Astrocyte (in vitro differentiated cells and primary cell): ENCODE results near the gene NEURL1. TPM values are rescaled to one million over a fixed set of nuclear protein-coding genes. Genes with fewer than 3 reads are reported as not detected.

Experiments
- DNase-seq: peaks from one replicate; pipeline ENCODE4 v3.0.0-alpha.2; 2010; ENCODE audit warnings: low read depth
- FAIRE-seq: peaks from 2 replicates; lab custom pipeline; 2011; peaks lifted over from hg19 to GRCh38; lab: Jason Lieb, UNC
- H2AFZ ChIP-seq: 2 replicates; pipeline ENCODE4 v1.6.0; 2012; ENCODE audit warnings: low read depth, low read length, inconsistent platforms
- H3K27ac ChIP-seq: 2 replicates; pipeline ENCODE4 v1.5.1; 2011; ENCODE audit warnings: low read depth, low read length, inconsistent platforms
- H3K27me3 ChIP-seq: 2 replicates; pipeline ENCODE4 v1.6.0; 2011; ENCODE audit warnings: low read length, inconsistent platforms; ENCODE audit not compliant: insufficient read depth
- H3K36me3 ChIP-seq: 2 replicates; pipeline ENCODE4 v1.5.1; 2011; ENCODE audit warnings: low read length, inconsistent platforms; ENCODE audit not compliant: insufficient read depth
- H3K4me1 ChIP-seq: 2 replicates; pipeline ENCODE4 v1.5.1; 2011; ENCODE audit warnings: low read length, inconsistent platforms; ENCODE audit not compliant: insufficient read depth
- H3K4me2 ChIP-seq: 2 replicates; pipeline ENCODE4 v1.6.0; 2012; ENCODE audit warnings: low read length, inconsistent platforms
- H3K4me3 ChIP-seq: 2 replicates; pipeline ENCODE4 v1.5.1; 2011; ENCODE audit warnings: low read depth, mild to moderate bottlenecking, low read length, inconsistent platforms; ENCODE audit not compliant: insufficient read depth
- H3K79me2 ChIP-seq: 2 replicates; pipeline ENCODE4 v1.6.0; 2012; ENCODE audit warnings: mild to moderate bottlenecking, low read length, inconsistent platforms; ENCODE audit not compliant: insufficient read depth
- H3K9ac ChIP-seq: 2 replicates; pipeline ENCODE4 v1.6.0; 2012; ENCODE audit warnings: mild to moderate bottlenecking, low read length, inconsistent platforms
- H3K9me3 ChIP-seq: 2 replicates; pipeline ENCODE4 v1.5.1; 2012; ENCODE audit warnings: low read depth, mild to moderate bottlenecking, low read length, inconsistent platforms; ENCODE audit not compliant: insufficient read depth
- H4K20me1 ChIP-seq: 2 replicates; pipeline ENCODE4 v1.6.0; 2012; ENCODE audit warnings: low read length, inconsistent platforms; ENCODE audit not compliant: insufficient read depth
- H3K27ac Mint-ChIP-seq: one replicate; pipeline ENCODE4 v1.8.0; 2021; ENCODE audit warnings: mild to moderate bottlenecking, mixed read lengths; ENCODE audit not compliant: unreplicated experiment
- H3K27me3 Mint-ChIP-seq: one replicate; pipeline ENCODE4 v1.8.0; 2021; ENCODE audit warnings: low read depth, mixed read lengths; ENCODE audit not compliant: unreplicated experiment
- H3K36me3 Mint-ChIP-seq: one replicate; pipeline ENCODE4 v1.8.0; 2021; ENCODE audit warnings: low read depth, mixed read lengths; ENCODE audit not compliant: unreplicated experiment
- H3K4me1 Mint-ChIP-seq: one replicate; pipeline ENCODE4 v1.8.0; 2021; ENCODE audit warnings: low read depth, mixed read lengths; ENCODE audit not compliant: unreplicated experiment
- H3K4me3 Mint-ChIP-seq: one replicate; pipeline ENCODE4 v1.8.0; 2021; ENCODE audit warnings: mild to moderate bottlenecking, moderate library complexity, mixed read lengths; ENCODE audit not compliant: unreplicated experiment
- H3K9me3 Mint-ChIP-seq: one replicate; pipeline ENCODE4 v1.8.0; 2021; ENCODE audit warnings: mild to moderate bottlenecking, mixed read lengths; ENCODE audit not compliant: unreplicated experiment
- EZH2 ChIP-seq: IDR thresholded peaks from 2 replicates; pipeline ENCODE4 v1.6.1; 2012; ENCODE audit warnings: mild to moderate bottlenecking, low read length, inconsistent platforms; ENCODE audit not compliant: insufficient read depth
- total RNA-seq: library from RNA; stranded (reverse); gene quantifications from 2 replicates; pipeline ENCODE4 v1.2.1, GENCODE V29; 2021
- TF ChIP-seq, protein P1 (sequence below): IDR thresholded peaks from 2 replicates; pipeline ENCODE4 v1.5.1; 2011; ENCODE audit warnings: low read depth, mild to moderate bottlenecking, inconsistent platforms, low read length, moderate library complexity; ENCODE audit not compliant: insufficient read depth

Gene NEURL1
- total RNA-seq, 1 donor from 2014 or later, result 1.5 TPM

DNA sequence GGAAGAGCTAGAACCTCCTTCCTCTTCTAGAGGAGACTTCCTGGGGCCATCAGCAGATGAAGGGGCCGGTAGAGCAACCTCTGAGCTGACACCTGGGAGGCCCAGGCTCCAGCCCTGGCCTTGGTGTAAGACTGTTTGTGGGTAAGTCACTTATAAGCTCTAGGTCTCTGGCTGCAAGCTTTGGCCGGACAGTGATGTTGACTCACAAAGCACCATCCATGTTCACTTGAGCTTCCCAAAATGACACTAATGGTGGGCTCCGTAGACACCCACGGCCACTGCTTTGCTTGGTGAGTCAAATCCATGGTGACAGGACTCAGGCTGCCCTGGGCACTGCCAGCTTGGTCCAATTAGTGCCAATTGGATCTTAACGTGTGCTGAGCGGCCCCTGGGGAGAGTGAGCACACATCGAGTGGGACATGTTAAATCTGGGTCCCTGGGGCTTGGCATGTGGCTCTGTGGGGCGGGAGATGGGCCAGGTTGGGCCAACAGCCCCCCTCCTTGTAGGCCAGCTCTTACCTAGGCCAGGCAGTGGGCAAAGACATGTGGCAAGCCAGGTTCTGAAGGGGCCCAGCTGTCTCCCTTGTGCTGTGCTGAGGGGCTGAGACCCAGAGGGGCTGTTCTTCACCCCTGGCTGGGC is 16.7 kb downstream of the NEURL1 start:
- no peak overlapping the region for H3K27ac ChIP-seq
- peaks cover 9% of the 10 kb centered on the region for H3K9me3 Mint-ChIP-seq
- H3K4me3 ChIP-seq, result no peak overlapping the region
- no peak overlapping the region for H3K9ac ChIP-seq
- H3K4me3 Mint-ChIP-seq, result no peak overlapping the region
- peaks cover 2% of the 10 kb centered on the region for H3K36me3 Mint-ChIP-seq
- H2AFZ ChIP-seq, result no peak overlapping the region
- TF ChIP-seq EZH2, result peak; percentile 14
- TF ChIP-seq, protein P1, sequence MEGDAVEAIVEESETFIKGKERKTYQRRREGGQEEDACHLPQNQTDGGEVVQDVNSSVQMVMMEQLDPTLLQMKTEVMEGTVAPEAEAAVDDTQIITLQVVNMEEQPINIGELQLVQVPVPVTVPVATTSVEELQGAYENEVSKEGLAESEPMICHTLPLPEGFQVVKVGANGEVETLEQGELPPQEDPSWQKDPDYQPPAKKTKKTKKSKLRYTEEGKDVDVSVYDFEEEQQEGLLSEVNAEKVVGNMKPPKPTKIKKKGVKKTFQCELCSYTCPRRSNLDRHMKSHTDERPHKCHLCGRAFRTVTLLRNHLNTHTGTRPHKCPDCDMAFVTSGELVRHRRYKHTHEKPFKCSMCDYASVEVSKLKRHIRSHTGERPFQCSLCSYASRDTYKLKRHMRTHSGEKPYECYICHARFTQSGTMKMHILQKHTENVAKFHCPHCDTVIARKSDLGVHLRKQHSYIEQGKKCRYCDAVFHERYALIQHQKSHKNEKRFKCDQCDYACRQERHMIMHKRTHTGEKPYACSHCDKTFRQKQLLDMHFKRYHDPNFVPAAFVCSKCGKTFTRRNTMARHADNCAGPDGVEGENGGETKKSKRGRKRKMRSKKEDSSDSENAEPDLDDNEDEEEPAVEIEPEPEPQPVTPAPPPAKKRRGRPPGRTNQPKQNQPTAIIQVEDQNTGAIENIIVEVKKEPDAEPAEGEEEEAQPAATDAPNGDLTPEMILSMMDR, result no peak
- no peak for FAIRE-seq
- no peaks in the 10 kb centered on the region for H3K9me3 ChIP-seq
- H4K20me1 ChIP-seq, result peaks cover 41% of the 10 kb centered on the region
- H3K4me1 ChIP-seq, result no peaks in the 10 kb centered on the region
- H3K4me2 ChIP-seq, result no peak overlapping the region
- peaks cover under 1% of the 10 kb centered on the region for H3K4me1 Mint-ChIP-seq
- no peak for DNase-seq
- H3K27ac Mint-ChIP-seq, result no peak overlapping the region
- no peaks in the 10 kb centered on the region for H3K36me3 ChIP-seq
- H3K27me3 ChIP-seq, result peaks cover 79% of the 10 kb centered on the region
- peaks cover 58% of the 10 kb centered on the region for H3K27me3 Mint-ChIP-seq
- H3K79me2 ChIP-seq, result no peaks in the 10 kb centered on the region

DNA sequence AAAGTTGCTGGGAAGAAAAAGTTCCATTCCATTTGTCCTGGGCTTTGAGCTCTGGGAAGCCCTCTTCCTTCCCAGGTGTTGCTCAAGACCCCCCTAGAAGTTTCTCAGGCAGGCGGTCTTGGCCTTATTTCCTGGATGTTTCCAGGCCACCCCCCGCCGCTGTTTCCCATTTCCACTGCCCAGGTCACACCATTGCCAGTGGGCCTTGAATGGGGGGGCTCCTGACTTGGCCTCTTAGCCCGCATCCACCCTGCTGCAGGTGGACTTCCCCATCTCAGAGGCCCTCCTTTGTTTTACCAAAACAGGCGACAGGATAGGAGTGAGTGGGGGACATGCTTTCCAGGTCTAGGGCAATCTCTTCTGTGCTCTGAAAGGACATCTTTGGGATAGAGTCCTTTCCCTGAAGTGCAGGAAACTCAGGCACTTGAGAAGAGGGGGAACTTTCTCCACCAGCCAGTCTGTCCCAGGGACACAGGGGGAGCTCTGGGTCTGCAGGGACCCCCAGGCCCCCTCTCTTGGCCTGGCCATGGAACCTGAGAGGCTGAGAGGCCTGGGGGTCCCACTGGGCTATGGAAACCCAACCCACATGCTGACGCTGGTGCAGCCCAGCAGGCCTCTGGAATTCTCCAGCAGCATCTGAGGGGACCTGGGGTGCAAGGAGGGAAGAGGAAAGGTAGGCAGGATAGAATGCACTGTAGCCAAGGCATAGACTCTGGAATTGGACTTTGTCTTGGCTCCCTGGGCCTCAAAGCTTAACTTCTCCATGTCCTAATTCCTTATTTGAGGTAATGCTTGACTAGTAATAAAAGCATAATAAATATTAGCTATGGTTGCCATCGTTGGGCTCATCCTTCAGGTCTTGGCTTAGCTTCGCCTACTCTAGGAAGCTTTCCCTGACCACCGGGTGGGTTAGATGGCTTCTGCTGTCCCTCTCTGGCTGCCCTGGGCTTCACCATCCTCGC is 17.6 kb downstream of the NEURL1 start:
- Histone ChIP-seq H3K4me3 (no peak overlapping the region), H3K4me1 (no peaks in the 10 kb centered on the region), H3K9ac (no peak overlapping the region), H2AFZ (no peak overlapping the region), H3K27me3 (peaks cover 75% of the 10 kb centered on the region), H3K36me3 (no peaks in the 10 kb centered on the region), H3K4me2 (no peak overlapping the region), H4K20me1 (peaks cover 33% of the 10 kb centered on the region), H3K27ac (no peak overlapping the region), H3K79me2 (no peaks in the 10 kb centered on the region), H3K9me3 (no peaks in the 10 kb centered on the region)
- Mint-ChIP-seq H3K4me3 (no peak overlapping the region), H3K27me3 (peaks cover 55% of the 10 kb centered on the region), H3K9me3 (peaks cover 10% of the 10 kb centered on the region), H3K27ac (no peak overlapping the region), H3K4me1 (peaks cover 6% of the 10 kb centered on the region), H3K36me3 (peaks cover 2% of the 10 kb centered on the region)
- FAIRE-seq (no peak), DNase-seq (no peak)
- TF ChIP-seq EZH2, result no peak
- TF ChIP-seq, protein P1, result no peak
